ENCODE measurements around the gene WFDC11.
"Not testable (repeated sequence)": the region's sequence is repeated elsewhere in the genome, so short reads cannot be mapped to it uniquely, and the experiment has no call there.

The WFDC11 gene

DNA sequence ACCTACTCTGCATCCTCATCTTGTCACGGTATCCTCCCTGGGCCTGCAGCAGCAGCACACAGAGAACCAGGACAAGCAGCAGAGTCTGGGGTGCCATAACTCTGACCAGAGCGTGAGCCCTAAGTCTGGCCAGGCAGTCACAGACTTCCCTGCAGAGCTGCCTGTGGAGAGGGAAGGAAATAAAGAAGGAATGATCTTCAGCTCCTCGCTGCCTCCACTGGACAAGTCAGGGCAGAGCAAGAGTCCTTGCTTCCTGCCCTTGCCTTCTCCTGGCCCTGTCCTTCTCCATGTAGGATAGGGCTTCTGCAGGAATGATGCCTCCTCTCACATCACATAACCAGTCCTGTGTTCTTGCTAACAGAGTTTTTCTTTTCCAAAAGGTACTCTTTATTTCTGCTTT lies 15.9 kb upstream of the WFDC11 start:
- no peak for DNase-seq (ENCODE audit: low read depth, low spot score)
- TF ChIP-seq, protein P1, sequence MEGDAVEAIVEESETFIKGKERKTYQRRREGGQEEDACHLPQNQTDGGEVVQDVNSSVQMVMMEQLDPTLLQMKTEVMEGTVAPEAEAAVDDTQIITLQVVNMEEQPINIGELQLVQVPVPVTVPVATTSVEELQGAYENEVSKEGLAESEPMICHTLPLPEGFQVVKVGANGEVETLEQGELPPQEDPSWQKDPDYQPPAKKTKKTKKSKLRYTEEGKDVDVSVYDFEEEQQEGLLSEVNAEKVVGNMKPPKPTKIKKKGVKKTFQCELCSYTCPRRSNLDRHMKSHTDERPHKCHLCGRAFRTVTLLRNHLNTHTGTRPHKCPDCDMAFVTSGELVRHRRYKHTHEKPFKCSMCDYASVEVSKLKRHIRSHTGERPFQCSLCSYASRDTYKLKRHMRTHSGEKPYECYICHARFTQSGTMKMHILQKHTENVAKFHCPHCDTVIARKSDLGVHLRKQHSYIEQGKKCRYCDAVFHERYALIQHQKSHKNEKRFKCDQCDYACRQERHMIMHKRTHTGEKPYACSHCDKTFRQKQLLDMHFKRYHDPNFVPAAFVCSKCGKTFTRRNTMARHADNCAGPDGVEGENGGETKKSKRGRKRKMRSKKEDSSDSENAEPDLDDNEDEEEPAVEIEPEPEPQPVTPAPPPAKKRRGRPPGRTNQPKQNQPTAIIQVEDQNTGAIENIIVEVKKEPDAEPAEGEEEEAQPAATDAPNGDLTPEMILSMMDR (IDR thresholded peaks at IDR 0.05; ENCODE audit: low read depth, low read length): peak; percentile 6
- H3K4me3 ChIP-seq (ENCODE audit: low read depth, low read length): no peak overlapping the region
- in situ Hi-C loops (cut with HindIII; ENCODE audit: low sequenced_read_pairs): no loop called here

DNA sequence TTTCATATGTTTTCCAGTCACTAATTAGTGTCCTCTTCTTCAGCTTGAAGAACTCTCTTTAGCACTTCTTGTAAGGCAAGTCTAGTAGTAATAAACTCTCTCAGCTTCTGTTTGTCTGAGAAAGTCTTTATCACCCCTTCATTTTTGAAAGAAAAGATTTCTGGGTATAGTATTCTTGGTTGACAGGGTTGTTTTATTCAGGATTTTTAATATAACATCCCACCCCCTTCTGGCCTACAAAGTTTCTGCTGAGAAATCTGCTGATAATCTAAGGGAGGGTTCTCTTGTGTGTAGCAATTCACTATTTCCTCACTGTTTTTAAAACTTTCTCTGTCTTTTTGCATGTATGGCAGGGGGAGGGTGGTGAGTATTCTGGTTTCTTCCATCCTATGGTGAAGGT lies 9.6 kb upstream of the WFDC11 start:
- no peak for DNase-seq (ENCODE audit: low read depth, low spot score)
- TF ChIP-seq, protein P1 (IDR thresholded peaks at IDR 0.05; ENCODE audit: low read depth, low read length): no peak
- H3K4me3 ChIP-seq (ENCODE audit: low read depth, low read length): no peak overlapping the region
- in situ Hi-C loops (cut with HindIII; ENCODE audit: low sequenced_read_pairs): no loop called here

DNA sequence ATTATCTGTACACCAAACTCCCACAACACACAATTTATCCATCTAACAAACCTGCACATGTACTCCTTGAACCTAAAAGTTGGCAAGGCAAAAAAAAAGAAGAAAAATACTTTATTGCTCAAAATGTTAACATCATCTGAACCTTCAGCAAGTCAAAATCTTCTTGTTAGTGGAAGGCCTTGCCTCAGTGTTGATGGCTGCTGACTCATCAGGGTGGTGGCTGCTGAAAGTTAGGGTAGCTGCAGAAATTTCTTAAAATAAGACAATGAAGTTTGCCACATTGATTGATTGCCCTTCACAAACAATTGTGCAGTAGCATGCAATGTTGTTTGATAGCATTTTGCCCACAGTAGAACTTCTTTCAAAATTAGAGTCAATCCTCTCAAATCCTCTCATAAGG lies 2.7 kb upstream of the WFDC11 start:
- in situ Hi-C loops (cut with HindIII; ENCODE audit: low sequenced_read_pairs): no loop called here
- TF ChIP-seq, protein P1 (IDR thresholded peaks at IDR 0.05; ENCODE audit: low read depth, low read length): no peak
- no peak for DNase-seq (ENCODE audit: low read depth, low spot score)
- no peak overlapping the region for H3K4me3 ChIP-seq (ENCODE audit: low read depth, low read length)

DNA sequence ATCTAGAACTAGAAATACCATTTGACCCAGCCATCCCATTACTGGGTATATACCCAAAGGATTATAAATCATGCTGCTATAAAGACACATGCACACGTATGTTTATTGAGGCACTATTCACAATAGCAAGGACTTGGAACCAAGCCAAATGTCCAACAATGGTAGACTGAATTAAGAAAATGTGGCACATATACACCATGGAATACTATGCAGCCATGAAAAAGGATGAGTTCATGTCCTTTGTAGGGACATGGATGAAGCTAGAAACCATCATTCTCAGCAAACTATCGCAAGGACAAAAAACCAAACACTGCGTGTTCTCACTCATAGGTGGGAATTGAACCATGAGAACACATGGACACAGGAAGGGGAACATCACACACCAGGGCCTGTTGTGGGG lies 13.0 kb downstream of the WFDC11 start:
- DNase-seq (ENCODE audit: low read depth, low spot score); H3K4me3 ChIP-seq (ENCODE audit: low read depth, low read length); in situ Hi-C loops (cut with HindIII; ENCODE audit: low sequenced_read_pairs): not testable (repeated sequence)

DNA sequence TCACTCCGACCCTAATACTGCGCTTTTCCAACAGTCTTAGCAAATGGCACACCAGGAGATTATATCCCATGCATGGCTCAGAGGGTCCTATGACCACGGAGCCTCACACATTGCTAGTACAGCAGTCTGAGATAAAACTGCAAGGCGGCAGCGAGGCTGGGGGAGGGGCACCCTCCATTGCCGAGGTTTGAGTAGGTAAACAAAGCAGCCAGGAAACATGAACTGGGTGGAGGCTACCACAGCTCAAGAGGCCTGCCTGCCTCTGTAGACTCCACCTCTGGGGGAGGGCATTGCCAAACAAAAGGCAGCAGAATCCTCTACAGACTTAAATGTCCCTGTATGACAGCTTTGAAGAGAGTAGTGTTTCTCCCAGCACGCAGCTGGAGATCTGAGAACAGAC lies 18.3 kb downstream of the WFDC11 start:
- H3K4me3 ChIP-seq (ENCODE audit: low read depth, low read length); in situ Hi-C loops (cut with HindIII; ENCODE audit: low sequenced_read_pairs); DNase-seq (ENCODE audit: low read depth, low spot score): not testable (repeated sequence)

DNA sequence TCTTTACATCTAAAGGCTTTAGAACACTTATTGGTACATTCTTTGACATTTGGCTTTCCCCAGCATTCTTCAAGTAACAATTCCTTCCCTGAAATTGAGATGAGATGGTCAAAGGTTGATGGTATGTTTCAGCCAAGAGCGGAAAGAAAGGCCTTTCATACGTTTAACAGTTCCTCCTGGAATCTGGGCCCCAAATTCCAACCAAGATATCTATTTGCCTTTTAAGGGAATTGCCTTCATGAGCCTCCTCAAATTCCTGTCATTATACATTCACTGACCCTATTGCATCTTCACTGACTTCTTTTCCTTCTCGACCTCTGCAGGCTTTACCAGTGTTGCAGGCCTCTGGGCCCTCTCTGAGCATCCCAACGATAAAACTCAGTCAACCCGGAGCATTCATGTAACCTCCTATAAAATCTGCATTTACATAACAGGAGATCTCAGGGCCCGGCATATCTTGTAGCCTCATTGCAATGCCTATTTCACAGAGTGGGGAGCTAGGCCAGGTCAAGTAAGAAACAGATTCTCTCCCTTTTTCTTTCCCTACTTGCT lies 20.7 kb downstream of the WFDC11 start:
- in situ Hi-C loops (cut with HindIII; ENCODE audit: low sequenced_read_pairs): no loop called here
- no peak overlapping the region for H3K4me3 ChIP-seq (ENCODE audit: low read depth, low read length)
- TF ChIP-seq, protein P1 (IDR thresholded peaks at IDR 0.05; ENCODE audit: low read depth, low read length): no peak
- no peak for DNase-seq (ENCODE audit: low read depth, low spot score)

DNA sequence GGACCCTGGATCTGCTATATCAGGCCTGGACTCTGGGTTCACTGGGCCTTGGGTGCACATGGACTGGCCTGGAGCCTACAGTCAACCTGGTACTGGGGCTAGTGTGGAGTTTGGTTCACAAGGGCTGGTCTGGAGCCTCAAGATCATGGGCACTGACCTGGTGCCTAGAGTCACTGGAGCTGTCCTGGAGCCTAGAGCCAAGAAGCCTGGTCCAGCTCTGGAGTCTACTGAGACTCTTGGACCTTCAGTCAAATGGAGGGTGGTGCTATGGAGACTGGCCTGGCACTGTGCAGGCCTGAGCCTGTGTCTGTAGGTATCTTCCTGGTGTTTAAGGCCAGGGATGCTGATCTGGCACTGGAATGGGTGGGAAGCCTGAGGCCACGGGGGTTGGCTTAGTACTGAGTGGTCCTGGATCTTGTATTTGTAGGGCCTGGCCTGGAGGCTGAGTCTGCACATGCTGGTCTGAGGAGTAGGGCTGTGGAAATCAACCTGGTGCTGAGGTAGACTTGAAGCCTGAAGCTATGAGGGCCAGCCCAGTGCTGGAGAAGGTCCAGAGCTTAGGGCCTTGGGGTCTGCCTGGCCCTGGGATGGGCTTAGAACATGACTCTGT lies 22.5 kb downstream of the WFDC11 start:
- H3K4me3 ChIP-seq (ENCODE audit: low read depth, low read length): no peak overlapping the region
- in situ Hi-C loops (cut with HindIII; ENCODE audit: low sequenced_read_pairs): no loop called here
- no peak for DNase-seq (ENCODE audit: low read depth, low spot score)
- TF ChIP-seq, protein P1 (IDR thresholded peaks at IDR 0.05; ENCODE audit: low read depth, low read length): no peak

DNA sequence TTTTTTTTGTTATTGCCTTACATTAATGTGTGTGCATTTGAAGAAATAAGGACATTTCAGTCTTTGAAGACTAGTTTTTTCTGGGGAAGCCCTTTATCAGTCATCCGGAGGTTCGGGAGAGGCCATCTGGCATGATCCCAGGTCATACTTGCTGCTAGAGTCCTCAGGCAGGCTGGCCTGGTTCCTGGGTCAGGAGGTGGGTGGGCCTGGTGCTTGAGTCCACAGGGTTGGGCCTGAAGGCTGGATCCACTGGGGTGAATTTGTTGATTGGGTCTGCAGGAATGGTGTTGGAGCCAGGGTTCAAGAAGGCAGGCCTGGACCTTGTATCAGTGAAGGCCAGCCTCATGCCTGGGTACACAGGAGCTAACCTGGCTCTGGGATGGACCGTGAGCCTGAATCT lies 23.2 kb downstream of the WFDC11 start:
- TF ChIP-seq, protein P1 (IDR thresholded peaks at IDR 0.05; ENCODE audit: low read depth, low read length): no peak

DNA sequence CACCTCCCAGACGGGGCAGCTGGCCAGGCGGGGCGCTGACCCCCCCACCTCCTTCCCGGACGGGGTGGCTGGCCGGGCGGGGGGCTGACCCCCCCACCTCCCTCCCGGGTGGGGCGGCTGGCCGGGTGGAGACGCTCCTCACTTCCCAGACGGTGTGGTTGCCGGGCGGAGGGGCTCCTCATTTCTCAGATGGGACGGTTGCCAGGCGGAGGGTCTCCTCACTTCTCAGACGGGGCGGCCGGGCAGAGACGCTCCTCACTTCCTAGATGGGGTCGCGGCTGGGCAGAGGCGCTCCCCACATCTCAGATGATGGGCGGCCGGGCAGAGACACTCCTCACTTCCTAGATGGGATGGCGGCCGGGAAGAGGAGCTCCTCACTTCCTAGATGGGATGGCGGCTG lies 24.2 kb downstream of the WFDC11 start:
- DNase-seq (ENCODE audit: low read depth, low spot score); in situ Hi-C loops (cut with HindIII; ENCODE audit: low sequenced_read_pairs): not testable (repeated sequence)

More for the DNA sequence above, 23.2 kb downstream of the WFDC11 start:
- in situ Hi-C loops (cut with HindIII; ENCODE audit: low sequenced_read_pairs): no loop called here
- DNase-seq (ENCODE audit: low read depth, low spot score): no peak
- no peak overlapping the region for H3K4me3 ChIP-seq (ENCODE audit: low read depth, low read length)

DNA sequence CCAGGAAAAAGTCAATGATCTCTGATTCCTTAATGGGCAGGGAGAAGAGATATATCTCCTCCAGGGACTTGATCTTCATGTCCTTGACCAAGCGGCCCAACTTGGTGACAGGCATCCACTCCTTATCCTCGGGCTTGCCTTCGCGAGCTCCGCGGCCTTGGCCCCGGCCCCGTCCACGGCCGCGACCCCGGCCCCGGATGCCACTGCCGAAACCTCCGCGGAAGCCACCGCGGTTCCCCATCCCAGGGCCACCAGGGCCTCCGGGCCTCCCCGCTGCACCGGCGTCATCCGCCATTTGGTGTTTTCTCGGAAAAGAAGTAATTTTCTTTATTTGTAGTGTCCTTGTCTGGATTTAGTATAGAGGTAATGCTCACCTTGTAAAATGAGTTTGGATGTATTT lies 29.0 kb downstream of the WFDC11 start:
- in situ Hi-C loops (cut with HindIII; ENCODE audit: low sequenced_read_pairs); H3K4me3 ChIP-seq (ENCODE audit: low read depth, low read length); DNase-seq (ENCODE audit: low read depth, low spot score): not testable (repeated sequence)

More for the DNA sequence above, 24.2 kb downstream of the WFDC11 start:
- not testable (repeated sequence) for H3K4me3 ChIP-seq (ENCODE audit: low read depth, low read length)
